ENCODE results near the gene IFNAR2.
"Not testable (repeated sequence)": the region's sequence is repeated elsewhere in the genome, so short reads cannot be mapped to it uniquely, and the experiment has no call there.

IFNAR2 gene

DNA sequence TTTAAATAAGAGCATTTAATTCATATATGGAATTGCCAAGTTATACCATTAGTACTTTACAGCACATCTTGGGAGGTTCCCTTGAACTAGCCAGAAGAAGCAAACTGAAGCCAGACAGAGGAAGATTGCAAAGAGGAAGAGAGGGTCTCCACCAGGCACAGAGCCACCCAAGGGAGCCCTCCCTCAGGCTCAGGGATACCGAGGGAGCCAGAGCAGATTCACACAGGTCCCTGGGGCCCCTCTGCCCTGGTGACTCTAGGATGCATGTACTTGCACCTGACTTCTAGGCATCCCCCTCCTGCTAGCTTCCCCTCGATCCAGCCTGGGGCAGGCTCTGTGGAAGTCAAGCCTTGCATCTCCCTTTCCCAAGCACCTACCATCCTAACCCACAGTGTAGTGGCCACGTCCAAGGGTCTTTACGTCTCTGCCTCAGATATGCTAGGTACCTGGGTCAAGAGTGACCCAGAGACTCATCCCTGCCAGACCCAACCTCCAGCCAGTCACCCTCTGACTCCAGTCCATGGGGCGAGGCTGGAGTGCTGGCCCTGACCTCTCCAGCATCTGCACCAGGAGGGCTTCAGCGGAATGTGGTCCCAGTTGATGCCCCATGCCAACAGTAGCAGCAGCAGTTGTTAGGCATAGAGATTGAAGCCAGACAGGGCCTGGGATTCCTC is 6.4 kb downstream of the IFNAR2 start:
- no peak overlapping the region for H3K4me3 ChIP-seq (replicated peaks; ENCODE audit: low read depth, low read length)
- TF ChIP-seq CTCF (IDR thresholded peaks at IDR 0.05; ENCODE audit: low read depth, low read length, missing control alignments), result no peak
- no peak for DNase-seq (ENCODE audit: extremely low read depth, low read depth)

DNA sequence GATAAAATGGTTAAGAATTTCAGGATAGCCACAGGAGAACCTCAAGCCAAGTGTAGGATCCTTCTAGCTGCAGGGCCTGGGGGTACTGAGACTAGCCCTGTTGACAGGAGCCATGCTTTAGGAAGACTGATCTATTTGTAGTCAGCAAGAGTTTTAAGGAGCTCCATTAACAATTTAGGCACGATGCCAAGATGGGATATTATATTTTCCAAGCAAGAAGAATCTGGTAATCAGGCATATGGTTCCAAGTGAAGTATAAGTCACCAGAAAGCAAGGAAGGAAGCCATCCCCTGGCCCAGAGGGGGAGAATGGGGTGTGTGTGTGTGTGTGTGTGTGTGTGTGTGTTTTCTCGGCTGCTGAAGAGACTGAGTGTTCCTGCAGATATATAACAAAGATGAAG is 7.0 kb downstream of the IFNAR2 start:
- H3K4me3 ChIP-seq (replicated peaks; ENCODE audit: low read depth, low read length), result no peak overlapping the region
- no peak for DNase-seq (ENCODE audit: extremely low read depth, low read depth)

GRCh38 chr21:33237486-33237885 is 7.7 kb downstream of the IFNAR2 start:
- no peak for TF ChIP-seq CTCF (IDR thresholded peaks at IDR 0.05; ENCODE audit: low read depth, low read length, missing control alignments)
- H3K4me3 ChIP-seq (replicated peaks; ENCODE audit: low read depth, low read length), result no peak overlapping the region
- DNase-seq (ENCODE audit: extremely low read depth, low read depth), result no peak

More for the DNA sequence above, 7.0 kb downstream of the IFNAR2 start:
- TF ChIP-seq CTCF (IDR thresholded peaks at IDR 0.05; ENCODE audit: low read depth, low read length, missing control alignments), result no peak

- no peak overlapping the region for H3K4me3 ChIP-seq (replicated peaks; ENCODE audit: low read depth, low read length)
- TF ChIP-seq CTCF (IDR thresholded peaks at IDR 0.05; ENCODE audit: low read depth, low read length, missing control alignments), result no peak
- DNase-seq (ENCODE audit: extremely low read depth, low read depth), result no peak
Observed at GRCh38 chr21:33238146-33238545, 8.4 kb downstream of the IFNAR2 start.

DNA sequence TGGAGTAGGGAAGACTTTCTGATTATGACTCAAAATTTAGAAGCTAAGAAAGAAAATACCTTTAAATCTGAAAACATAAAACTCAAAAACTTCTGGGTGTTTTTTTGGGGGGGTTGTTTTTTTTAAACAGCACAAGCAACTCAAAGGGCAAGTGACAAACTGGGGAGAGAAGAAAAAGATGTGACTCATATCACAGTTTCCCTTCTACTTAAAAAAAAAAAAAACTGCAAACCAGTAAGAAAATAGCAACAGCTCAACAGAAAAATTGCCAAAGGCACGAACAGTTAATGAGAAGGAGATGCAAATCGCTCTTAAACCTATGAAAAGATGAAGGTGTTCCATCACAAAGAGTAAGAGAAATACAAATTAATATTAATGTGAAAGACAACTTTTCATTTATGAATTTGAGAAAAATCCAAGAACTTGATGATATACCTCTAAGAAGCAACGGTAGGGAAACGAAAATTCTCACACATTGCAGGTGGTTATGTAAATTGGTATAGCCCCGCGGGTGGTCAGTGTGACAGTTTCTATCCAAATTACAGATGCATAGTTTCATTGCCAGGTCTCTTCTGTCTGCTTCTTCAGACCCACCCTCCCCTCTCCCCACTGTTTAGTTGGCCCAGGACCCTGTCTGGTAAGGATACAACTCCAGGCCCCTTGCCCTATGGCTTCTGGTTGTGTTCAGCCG is 9.0 kb downstream of the IFNAR2 start:
- TF ChIP-seq CTCF (IDR thresholded peaks at IDR 0.05; ENCODE audit: low read depth, low read length, missing control alignments), result no peak
- H3K4me3 ChIP-seq (replicated peaks; ENCODE audit: low read depth, low read length), result no peak overlapping the region
- no peak for DNase-seq (ENCODE audit: extremely low read depth, low read depth)

DNA sequence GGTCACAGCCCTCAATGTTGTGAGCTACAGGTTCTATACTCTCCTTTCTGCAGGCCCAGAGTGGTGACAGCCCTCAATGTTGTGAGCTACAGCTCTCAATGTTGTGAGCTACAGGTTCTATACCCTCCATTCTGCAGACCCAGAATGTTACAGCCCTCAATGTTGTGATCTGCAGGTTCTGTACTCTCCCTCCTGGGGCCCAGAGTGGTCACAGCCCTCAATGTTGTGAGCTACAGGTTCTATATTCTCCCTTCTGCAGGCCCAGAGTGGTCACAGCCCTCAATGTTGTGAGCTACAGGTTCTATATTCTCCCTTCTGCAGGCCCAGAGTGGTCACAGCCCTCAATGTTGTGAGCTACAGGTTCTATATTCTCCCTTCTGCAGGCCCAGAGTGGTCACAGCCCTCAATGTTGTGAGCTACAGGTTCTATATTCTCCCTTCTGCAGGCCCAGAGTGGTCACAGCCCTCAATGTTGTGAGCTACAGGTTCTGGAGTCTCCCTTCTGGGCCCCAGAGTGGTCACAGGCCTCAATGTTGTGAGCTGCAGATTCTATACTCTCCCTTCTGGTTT is 9.9 kb downstream of the IFNAR2 start:
- DNase-seq (ENCODE audit: extremely low read depth, low read depth); H3K4me3 ChIP-seq (replicated peaks; ENCODE audit: low read depth, low read length): not testable (repeated sequence)

DNA sequence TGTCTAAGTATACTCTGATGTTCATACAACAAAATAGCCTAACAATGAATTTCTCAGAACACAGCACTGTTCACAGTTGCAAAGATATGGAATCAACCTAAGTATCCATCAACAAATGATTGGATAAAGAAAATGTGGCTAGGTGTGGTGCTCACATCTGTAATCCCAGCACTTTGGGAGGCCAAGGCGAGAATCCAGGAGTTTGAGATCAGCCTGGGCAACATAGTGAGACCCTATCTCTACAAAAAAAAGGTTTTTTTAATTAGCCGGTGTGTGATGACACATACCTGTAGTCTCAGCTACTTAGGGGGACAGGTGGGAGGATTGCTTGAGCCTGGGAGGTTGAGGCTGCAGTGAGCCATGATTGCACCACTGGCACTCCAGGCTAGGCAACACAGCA is 10.7 kb downstream of the IFNAR2 start:
- TF ChIP-seq CTCF (IDR thresholded peaks at IDR 0.05; ENCODE audit: low read depth, low read length, missing control alignments), result no peak

More for the DNA sequence above, 10.7 kb downstream of the IFNAR2 start:
- H3K4me3 ChIP-seq (replicated peaks; ENCODE audit: low read depth, low read length), result no peak overlapping the region
- DNase-seq (ENCODE audit: extremely low read depth, low read depth), result no peak

Data from HFF-Myc (cell line).